Measurements from ENCODE around the gene B3GAT1.

Gene B3GAT1

DNA sequence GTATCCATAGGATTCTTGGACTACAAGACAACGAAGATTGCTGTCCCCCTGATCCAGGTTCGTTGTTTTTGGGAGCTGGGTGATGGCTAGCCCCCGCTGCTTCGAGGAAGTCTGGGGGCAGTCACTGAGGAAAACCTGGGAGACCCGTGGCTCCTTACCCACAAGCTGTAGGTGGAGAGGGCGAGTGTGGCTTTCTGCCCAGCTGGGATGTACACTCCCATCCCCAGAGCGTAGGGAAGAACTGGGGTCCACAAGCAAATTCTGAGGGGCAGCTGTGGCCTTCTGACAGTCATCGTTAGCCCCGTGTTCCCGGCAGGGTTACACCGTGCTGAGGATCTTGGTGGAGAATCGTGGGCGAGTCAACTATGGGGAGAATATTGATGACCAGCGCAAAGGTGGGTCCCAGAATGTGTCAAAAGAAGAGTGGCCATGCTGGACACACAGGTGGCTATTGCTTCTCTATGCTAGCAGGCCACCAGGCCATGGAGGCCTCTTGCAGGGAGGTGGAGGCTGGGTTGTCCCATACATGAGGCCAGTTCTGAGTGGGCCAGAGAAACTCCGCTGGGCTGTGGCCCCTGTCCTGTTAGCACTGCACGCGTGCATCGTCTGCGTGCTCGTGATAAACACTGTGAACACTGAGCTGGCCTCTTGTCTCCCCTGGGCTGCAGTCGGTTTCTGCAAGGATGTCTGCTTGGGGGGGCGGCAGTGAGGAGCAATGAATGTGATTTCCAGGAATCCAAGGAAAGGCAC is 40.4 kb downstream of the B3GAT1 start:
- no peak for DNase-seq (ENCODE audit: low read depth)

DNA sequence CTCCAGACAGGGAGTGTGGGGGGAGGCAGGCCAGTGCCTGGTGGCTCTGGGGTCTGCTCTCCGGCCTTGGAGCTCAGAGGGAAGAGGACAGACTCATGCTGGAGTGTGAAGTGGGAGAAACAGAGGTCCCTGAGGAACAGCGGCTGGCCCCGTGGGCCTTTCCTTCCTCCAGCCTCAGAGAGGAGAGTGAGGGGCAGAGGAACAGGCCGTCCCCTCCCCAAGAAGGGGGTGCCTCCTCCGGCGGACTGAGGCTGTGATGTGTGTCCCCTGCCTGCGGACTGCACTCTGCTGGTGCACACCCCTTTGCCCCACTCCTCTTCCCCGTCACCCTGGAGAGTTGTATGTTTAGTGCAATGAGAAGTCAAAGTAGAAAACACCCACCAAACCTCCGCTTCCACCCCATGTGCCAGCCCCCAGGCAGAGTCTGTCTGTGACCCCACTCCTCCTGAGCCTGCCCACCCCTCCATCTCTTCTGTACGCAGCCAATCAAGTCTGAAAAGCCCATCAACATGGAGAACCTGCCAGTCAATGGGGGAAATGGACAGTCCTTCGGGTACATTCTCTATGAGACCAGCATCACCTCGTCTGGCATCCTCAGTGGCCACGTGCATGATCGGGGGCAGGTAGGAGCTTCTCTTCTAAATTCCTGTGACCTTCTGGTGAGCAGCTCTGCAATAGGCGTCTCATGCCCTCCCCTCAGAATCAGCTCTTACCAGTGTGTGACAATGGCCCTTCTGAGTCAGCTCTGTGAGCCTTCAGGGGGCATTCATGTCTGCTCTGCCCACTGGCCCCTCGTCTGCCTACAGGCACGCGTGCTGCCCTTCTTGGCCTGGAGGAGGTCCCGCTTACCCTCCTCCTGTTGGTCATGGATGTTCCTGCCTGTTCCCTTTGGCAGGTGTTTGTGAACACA is 41.3 kb downstream of the B3GAT1 start:
- DNase-seq (ENCODE audit: low read depth), result no peak

DNA sequence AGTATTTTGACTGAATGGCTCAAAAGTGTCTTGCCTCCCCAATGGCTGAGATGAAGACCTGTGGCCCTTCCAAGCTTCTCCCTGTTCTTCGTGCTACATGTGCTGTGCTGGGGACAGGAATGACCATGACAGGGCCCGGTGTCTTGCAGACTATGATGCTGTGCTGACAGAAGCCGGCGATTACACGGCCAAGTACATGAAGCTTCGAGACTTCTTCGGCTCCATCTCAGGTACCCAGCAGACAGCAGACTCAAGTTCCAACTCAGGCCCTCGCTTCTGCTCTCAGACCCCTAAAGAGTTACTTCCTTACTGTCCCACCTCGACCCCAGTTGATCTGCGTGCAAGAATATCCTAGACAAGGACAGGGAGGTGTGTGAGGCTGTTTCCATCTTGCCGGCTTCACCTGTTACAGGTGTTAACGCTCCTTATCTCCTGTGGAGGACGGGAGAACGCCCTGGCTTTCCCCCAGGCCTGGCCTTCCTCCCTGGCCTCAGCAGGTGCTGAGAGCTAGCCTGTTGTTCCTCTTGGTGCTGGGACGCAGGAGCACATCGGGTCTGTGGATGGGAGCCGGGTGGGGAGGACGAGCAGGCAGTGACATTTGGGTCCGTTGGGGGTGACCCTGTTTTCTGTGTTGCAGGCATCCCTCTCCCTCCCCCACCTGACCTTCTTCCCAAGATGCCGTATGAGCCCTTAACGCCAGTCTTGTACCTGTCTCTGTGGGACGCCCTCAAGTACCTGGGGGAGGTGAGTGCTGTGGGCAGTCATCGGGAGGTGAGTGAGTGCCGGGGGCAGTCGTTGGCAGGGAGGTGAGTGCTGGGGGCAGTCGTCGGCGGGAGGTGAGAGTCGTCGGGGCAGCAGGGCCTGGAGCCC is 42.2 kb downstream of the B3GAT1 start:
- DNase-seq (ENCODE audit: low read depth), result no peak

DNA sequence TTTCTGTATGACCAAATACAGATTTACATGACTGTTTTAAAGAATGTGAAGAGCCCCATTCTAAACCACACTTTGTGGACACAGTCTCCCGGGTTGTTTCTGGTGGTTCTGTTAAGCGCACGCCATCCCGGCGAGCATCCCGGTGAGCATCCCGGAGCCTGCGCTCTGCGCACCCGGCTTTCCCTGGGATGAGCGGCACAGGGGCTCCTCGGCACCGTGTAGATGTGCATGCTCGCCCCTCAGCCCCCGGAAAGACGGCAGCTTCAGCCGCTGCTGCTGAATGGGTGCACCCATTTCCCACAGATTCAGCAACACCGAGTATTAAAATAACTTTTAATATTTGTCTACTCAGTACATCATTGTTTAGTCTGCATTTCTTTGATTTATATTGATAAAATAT is 44.3 kb downstream of the B3GAT1 start:
- DNase-seq (ENCODE audit: low read depth), result no peak

DNA sequence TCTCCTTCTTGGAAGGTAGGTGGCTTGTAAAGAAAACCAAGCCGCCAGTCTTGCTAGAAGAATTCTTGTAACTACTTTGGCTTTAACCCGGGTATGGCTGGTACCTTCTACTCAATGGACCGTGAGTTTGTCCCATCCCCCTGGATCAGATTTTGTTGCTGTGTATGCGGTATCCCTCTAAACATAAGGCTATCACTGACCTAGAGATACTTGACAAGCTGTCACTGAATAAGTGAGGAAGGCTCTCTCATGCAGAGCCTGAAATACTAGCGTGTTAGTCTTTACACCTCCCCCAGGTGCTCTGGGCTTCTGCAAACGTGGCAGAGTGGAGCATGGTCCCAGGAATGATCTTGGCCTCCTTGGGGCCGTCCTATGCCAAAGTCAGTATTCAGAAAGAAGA is 45.8 kb downstream of the B3GAT1 start:
- DNase-seq (ENCODE audit: low read depth), result no peak

DNA sequence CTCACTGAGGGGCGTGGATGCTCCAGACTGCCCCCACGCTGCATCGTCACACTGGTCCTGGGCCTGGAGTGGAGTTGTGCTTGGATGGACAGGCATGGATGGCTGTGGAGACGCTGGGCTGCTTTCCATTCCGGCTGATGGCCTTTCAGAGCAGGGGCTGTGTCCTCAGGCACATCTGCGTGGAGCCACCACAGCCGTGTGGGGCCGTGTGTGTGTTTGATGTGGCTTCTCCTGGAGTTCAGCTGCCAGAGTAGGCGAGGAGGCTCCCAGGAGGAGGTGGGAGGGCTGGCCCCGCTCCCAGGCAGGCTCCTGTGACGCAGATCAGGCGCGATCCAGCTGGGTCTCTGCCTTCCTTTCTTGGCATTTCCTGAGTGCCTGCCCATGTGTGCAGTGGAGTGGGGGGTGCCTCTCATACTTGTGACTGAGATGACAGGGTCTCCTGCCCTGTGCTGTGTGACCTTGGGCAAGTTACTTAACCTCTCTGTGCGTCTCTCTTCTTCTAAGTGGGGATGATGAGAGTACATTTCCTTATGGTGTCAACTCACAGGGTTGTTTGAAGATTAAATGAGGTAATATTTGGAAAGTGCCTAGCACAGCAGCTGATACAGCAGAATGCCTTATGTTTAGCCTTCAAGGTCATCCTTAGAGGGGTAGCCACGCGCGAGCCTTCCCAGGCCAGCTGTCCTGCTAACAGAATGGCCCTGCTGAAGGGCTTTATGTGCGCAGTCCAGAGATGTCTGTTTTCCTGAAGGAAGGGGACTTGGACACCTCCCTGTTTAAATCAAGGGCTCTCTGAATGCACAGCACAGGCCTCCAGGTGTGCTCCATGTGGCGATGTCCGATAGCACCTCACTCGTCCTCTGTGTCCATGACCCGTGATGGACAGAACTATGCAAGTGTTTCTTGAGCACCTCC is 46.8 kb downstream of the B3GAT1 start:
- DNase-seq (ENCODE audit: low read depth), result no peak

DNA sequence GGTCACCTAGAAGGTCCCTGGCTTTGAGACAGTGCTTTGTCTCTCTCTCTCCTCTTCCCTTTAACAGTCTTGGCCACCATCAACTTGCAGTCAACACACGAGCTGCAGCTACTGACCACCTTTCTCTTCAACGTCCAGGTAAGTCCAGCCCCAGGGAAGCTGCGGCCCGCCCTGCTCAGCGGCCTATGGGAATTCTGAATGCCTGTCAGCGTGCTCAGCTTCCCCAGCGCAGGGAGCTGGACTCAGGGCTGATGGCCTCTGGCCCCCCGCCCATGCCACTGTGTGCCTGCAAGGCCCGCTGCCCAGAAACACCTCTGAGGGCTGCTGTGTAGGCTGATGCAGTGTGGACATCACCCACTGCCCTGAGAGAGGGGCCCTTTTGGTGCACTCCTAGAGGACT is 47.8 kb downstream of the B3GAT1 start:
- DNase-seq (ENCODE audit: low read depth), result no peak

DNA sequence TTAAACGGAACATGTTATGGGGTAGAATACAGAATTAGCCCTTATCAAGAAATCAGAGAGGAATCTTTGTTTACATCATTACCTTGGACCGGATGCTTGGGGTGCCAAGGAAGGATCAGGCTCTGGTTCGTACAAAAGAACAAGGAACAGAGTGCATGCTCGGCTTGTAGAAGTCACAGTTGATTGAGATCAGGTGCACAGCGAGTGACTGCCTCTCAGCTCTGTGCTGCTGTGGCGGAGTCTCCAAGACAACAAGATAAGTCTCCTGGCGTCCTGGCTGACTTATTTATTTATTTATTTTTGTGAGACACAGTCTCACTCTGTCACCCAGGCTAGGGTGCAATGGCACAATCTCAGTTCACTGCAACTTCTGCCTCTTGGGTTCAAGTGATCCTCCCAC is 48.5 kb downstream of the B3GAT1 start:
- DNase-seq (ENCODE audit: low read depth), result no peak

DNA sequence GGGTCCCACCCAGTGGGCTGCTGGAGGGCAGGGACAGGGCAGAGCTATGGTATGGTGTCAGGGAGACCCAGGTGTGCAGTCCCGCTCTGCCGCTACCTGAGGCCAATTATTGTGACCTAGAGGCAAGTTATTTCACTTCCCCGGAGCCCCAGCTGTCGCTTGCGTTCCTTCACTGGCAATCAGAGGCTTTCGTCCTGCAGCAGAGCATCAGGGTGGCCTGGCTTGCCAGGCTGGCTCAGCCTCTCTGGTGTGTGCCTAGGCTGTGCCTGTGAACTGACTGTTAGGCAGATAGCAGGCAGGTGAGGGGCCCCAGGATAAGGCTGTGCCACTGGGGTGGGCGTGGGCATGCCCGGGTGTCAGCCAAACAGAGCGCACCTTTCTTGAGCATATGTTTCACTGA is 48.9 kb downstream of the B3GAT1 start:
- no peak for DNase-seq (ENCODE audit: low read depth)

DNA sequence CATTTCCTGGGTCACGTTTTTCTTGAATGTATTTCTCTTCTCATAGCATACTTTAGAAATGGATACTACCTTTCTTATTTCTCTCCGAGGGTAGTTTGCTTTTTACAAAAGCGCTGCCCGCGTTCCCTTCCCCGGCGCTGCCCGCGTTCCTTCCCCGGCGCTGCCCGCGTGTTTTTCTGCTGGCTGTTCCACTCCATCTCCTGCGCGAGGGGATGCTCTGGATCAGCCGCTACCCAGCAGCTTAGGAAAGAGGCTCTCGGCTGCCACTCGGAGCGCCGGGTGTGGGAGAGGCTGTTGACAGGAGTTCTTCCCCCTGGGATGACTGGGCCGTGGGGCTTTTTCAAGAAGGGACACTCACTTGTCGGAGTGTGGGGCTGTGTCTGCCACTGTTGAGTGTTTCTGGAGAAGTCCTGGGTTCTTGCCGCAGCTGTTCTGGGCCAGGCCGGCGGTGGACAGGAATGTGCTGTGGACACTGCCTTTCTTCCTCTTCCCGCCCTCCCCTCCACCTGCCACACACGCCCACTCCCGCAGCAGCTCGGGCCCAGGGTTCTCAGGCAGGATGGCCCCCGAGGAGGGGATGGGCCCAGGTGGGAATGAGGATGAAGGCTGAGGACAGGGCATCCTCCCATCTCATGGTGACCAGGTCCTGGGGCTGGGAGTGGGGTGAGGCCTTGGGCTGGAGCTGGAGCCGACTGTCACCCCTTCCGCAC is 49.7 kb downstream of the B3GAT1 start:
- no peak for DNase-seq (ENCODE audit: low read depth)

DNA sequence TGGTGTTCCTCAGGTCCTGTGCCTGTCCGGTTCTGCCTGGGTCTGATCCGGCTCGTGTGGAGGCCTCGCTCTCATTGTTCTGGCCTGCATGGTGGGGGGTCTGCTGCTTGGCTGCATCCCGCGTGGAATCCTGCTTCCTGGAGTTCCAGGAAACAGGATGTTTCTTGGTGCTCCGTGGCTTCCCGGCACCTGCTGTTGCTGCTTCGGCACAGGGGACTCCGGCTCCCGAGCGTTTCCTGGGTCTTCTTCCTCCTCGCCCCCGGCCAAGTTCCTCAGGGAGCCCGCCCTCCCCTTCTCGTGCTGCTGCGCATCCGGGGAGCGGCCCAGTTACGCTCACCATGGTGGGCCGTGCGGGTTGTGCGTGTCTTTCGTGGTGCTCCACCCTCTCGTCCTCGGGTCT is 50.4 kb downstream of the B3GAT1 start:
- no peak for DNase-seq (ENCODE audit: low read depth)

DNA sequence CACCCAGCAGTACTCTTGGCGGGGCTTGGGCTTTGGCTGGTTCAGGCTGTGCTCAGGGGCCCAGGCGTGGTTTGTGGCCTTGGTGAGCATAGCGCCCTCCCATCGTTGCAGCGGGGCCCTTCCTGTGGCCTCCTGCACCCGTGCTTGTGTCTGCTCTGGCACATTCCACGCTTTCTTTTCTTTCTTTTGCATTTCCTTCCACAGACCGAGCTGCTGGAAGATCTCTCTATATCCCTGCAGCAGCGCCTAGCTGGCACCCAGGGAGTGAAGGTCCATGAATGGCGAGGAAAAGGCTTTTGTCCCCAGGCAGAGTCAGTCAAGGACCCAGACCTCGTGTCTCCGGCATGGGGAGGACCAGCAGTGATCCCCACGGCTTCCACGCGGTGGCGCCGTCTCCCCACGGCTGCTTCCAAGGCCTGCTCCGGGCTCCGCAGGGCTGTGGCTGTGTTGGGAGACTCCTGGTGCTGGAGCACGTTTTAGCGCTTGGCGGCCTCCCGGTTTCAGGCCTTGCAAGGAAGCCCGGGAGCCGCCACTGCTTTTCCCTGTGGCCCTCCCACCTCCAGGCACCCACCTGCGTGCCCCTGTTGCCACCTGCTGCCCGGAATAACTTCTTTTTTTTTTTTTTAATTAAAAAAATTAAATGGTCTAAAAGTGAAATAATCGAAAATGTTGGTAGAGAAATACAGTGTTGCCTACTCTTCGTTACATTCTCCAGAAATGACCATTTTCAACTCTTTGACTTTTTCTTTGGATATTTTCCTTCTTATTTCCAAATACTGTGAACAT is 51.8 kb downstream of the B3GAT1 start:
- peak; percentile 6 for DNase-seq (ENCODE audit: low read depth)

DNA sequence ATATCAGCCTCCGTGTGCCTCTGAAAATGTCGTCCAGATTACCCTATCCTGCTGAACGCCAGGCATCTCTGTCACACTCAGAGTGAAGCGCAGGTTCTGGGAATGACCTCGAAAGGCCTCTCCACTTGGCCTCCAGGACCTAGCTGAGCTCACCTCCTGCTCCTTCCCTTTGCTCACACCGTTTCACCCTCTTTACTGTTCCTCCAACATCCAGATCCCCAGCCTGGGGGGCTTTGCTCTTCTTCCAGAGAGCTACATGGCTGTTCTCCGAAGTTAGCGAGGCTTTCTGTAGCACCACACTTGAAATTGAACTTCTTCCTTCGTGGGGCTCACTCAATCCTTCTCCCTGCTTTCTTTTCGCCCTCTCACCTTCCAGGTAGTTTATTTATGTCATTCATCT is 52.4 kb downstream of the B3GAT1 start:
- DNase-seq (ENCODE audit: low read depth), result no peak

DNA sequence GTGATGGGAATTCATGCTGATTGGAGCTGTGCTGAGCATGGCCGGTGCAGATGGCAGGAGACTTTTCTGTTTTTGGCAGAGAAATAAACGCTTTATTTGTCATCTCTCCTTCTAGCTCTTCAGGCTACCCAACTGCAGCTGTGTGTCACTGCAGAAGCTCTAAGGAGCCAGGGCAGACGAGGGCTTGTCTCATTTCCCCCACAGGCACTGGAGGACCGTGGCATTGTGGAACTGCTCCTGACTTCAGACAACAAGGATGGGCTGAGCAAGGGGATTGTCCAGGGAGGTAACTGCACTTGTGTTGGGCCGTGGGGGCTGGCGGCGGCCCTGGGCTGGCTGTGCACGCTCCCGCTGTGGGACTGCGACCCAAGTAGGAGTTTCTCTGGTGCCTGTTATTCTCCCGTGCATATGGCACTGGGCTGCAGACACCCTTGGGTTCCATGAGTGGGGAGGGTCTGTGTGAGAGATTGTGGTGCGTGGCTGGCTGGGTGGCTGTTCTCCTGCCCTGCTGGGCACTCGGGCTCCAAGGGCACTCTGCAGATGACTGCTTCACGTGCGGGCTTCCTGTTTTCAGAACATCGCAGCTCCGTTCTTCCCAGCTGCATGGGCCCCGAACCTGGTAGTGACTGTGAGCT is 53.1 kb downstream of the B3GAT1 start:
- no peak for DNase-seq (ENCODE audit: low read depth)

DNA sequence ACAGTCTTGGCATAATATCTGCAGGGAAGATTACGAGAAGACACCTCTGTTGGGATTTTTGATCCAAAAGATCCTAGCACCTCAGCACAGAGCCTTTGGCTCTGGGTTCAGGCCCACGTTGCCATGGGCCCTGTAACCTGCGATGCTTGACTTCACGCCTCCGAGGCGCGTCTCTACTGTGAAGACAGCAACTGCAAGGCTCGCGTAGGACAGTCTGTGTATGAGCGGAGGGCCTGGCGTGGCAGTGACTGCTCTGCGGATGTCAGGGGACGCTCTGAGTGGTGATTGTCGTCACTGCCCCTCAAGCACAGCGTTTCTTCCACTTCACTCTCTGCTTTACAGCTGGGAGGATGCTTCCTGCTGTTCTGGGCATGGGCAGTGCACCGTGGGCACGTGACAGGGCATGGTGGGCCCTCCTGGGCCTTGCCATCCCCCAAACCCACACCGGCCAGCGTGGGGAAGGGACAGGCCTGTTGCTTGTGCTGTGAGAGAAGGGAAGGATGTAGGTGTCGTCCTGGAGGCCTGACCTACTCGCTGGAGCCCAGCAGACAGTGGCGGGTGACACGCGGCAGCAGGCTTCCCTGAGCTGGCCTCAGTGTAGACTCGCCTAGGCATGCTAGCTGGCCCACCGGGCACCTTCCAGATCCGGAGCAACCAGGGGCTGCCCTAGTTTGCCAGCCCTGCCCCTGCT is 53.7 kb downstream of the B3GAT1 start:
- DNase-seq (ENCODE audit: low read depth), result no peak

DNA sequence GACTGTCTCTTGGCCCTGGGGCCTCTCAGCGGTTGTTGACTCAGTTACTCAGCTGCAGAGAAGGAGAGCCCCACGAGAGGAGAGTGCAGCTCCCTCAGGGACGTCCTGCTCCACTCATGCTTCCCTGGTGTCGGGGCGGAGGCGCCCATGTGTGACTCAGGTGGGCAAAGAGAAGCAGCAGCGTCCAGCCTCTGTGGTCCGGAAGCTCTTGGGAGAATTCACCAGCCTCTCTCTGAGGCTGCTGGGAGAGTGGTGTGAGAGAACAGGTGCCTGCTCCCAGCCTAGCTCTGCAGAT is 54.5 kb downstream of the B3GAT1 start:
- no peak for DNase-seq (ENCODE audit: low read depth)

DNA sequence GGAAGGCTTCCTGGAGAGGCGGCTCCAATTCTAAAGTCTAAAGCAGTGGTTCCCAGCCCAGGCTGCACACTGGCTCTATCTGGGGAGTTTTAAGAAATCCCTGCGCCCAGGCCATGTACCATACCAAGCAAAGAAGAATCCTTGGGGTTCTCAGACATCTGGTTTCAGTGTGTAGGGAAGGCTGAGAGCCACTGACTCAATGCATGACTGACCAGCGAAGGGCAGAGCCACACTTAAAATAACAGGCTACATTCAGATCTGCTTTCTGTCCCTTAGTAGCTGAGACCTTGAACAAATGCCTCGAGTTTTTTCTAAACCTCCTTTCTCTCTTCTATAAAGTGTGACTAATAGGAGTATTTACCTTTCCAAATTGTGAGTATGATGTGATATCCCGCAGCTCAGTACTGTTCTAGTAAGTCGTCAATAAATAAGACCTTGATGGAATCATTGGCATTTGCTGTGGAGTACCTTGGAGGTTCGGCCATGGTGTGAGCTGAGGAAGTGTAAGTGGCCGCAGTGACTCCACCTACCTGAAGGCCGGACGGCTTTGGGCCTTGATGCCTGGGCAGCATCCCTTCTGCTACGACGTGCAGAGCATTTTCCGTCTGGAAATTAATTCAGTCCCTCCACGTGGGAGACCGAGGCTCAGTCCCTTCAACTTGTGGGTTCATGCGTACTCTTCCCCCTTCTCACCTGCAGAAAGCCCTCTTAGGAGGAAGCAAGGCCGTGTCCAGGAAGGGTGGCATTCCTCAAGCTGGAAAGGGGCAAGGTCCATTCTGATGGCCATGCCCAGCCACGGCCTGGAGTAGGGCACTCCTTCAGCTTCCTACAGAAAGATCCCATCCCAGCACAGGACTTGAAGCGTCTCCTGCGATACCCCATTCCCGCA is 55.1 kb downstream of the B3GAT1 start:
- DNase-seq (ENCODE audit: low read depth), result no peak

DNA sequence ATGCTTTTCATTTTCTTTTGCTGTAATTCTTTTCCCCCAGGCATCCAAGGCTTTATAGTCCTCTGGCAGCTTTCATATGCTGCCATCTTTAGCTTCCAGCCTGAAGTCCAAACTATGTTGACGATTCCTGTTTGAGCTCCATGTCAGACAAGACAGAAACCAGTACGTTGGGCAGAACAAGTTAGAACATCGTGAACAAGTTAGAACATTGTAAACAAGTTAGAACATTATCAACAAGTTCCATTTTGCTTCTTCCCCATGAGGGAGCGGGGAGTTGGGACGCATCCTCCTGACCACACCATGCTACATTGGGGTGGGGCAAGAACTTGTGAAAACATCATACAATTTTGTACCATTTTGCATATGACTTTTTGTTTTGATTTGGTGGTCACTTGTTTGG is 56.4 kb downstream of the B3GAT1 start:
- no peak for DNase-seq (ENCODE audit: low read depth)

Data from EH (cell line).